ENCODE measurements around the gene MKLN1.

MKLN1 gene

GRCh38 chr7:131355917-131356777 lies 28.5 kb downstream of the MKLN1 start:
- no peak for DNase-seq

- no peak for DNase-seq
These were observed 29.7 kb downstream of the MKLN1 start for GRCh38 chr7:131357282-131357880.

GRCh38 chr7:131358636-131359035 lies 31.0 kb downstream of the MKLN1 start:
- DNase-seq: no peak

- DNase-seq: no peak
These were observed 31.6 kb downstream of the MKLN1 start for GRCh38 chr7:131359136-131359776.

GRCh38 chr7:131363719-131364118 lies 36.0 kb downstream of the MKLN1 start:
- no peak for DNase-seq

GRCh38 chr7:131364767-131365344 lies 37.2 kb downstream of the MKLN1 start:
- no peak for DNase-seq

- no peak for DNase-seq
These were observed 38.2 kb downstream of the MKLN1 start for GRCh38 chr7:131365838-131366237.

GRCh38 chr7:131369354-131369753 lies 41.7 kb downstream of the MKLN1 start:
- DNase-seq: no peak

GRCh38 chr7:131370523-131370968 lies 42.9 kb downstream of the MKLN1 start:
- DNase-seq: no peak

GRCh38 chr7:131371411-131371810 lies 43.7 kb downstream of the MKLN1 start:
- no peak for DNase-seq

- DNase-seq: no peak
These were observed 44.9 kb downstream of the MKLN1 start for GRCh38 chr7:131372554-131372953.

- DNase-seq: no peak
These were observed 47.1 kb downstream of the MKLN1 start for GRCh38 chr7:131374821-131375220.

- DNase-seq: no peak
These were observed 53.6 kb downstream of the MKLN1 start for GRCh38 chr7:131381069-131381838.

- DNase-seq: no peak
These were observed 56.0 kb downstream of the MKLN1 start for GRCh38 chr7:131383417-131384285.

- DNase-seq: no peak
These were observed 56.6 kb downstream of the MKLN1 start for GRCh38 chr7:131384286-131384635.

- DNase-seq: no peak
These were observed 57.4 kb downstream of the MKLN1 start for GRCh38 chr7:131385039-131385605.

GRCh38 chr7:131388126-131388525 lies 60.5 kb downstream of the MKLN1 start:
- DNase-seq: no peak

GRCh38 chr7:131390275-131390674 lies 62.6 kb downstream of the MKLN1 start:
- DNase-seq: no peak

GRCh38 chr7:131391145-131391544 lies 63.5 kb downstream of the MKLN1 start:
- DNase-seq: no peak

- DNase-seq: no peak
These were observed 73.1 kb downstream of the MKLN1 start for GRCh38 chr7:131400681-131401176.

- DNase-seq: no peak
These were observed 73.5 kb downstream of the MKLN1 start for GRCh38 chr7:131401194-131401593.
